ENCODE data around the gene CERT1.

GRCh38 chr5:75351139-75351926 lies 160.1 kb downstream of the CERT1 start:
- TF ChIP-seq, protein P1, sequence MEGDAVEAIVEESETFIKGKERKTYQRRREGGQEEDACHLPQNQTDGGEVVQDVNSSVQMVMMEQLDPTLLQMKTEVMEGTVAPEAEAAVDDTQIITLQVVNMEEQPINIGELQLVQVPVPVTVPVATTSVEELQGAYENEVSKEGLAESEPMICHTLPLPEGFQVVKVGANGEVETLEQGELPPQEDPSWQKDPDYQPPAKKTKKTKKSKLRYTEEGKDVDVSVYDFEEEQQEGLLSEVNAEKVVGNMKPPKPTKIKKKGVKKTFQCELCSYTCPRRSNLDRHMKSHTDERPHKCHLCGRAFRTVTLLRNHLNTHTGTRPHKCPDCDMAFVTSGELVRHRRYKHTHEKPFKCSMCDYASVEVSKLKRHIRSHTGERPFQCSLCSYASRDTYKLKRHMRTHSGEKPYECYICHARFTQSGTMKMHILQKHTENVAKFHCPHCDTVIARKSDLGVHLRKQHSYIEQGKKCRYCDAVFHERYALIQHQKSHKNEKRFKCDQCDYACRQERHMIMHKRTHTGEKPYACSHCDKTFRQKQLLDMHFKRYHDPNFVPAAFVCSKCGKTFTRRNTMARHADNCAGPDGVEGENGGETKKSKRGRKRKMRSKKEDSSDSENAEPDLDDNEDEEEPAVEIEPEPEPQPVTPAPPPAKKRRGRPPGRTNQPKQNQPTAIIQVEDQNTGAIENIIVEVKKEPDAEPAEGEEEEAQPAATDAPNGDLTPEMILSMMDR (IDR thresholded peaks at IDR 0.05), result no peak
- TF ChIP-seq POLR2AphosphoS5 (IDR thresholded peaks at IDR 0.05), result no peak
- TF ChIP-seq POLR2A (IDR thresholded peaks at IDR 0.05), result no peak

All from prostate gland (tissue), 2 donors.